Measurements from ENCODE around the gene TNPO3. TPM values are rescaled to one million over a fixed set of nuclear protein-coding genes. Genes with fewer than 3 reads are reported as not detected.

The TNPO3 gene
- polyA plus RNA-seq, 1 of the 3 experiments (the other 2 are of a cell fraction) = 27.8 TPM

DNA sequence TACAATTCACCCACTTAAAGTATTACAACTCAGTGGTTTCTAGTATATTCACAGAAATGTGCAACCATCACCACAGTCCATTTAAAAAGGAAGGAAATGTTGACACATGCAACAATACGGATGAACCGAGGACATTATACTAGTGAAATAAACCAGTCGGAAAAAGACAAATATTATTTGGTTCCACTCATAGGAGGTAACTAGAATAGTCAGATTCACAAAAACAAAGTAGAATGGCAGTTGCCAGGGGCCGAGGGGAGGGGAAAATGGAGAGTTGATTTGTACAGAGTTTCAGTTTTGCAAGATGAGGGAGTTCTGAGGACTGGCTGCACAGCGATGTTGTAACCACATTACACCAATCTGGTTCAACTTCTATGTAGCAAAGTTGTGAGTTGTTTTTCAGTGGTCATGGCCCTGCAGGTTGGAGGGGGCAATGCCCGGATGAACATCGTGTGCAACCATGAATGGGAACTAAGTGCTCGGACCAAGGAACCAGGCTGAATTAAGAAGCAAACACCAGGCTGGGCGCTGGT, 17.6 kb upstream of the TNPO3 start:
- DNase-seq = no peak
- ChIA-PET CTCF (interaction anchor here (1.1 to 2.4 kb wide), 3 partner anchors 8 to 19 kb away, joined by 3 to 13 read pairs (median 3); no protein-coding TSS in a partner anchor), POLR2A (no interaction called here)
- H3K9me2 ChIP-seq = no peaks in the 10 kb centered on the region
- WGBS (ENCODE audit: low lambda C conversion rate) = 72% methylated on average over 9 of the region's 9 CpGs
- no peak overlapping the region for H3K9ac ChIP-seq
- H4K20me1 ChIP-seq (ENCODE audit: insufficient read depth) = no peaks in the 10 kb centered on the region
- no peaks in the 10 kb centered on the region for H3K9me3 ChIP-seq
- H3K79me2 ChIP-seq (ENCODE audit: insufficient read depth) = no peaks in the 10 kb centered on the region
- TF ChIP-seq PBX3 (IDR thresholded peaks at IDR 0.05) (no peak), RAD21 (IDR thresholded peaks at IDR 0.05; ENCODE audit: low read length) (no peak), RFX5 (IDR thresholded peaks at IDR 0.05; ENCODE audit: low read length) (no peak), ELF1 (IDR thresholded peaks at IDR 0.05) (no peak), NFIC (IDR thresholded peaks at IDR 0.05; ENCODE audit: borderline replicate concordance) (no peak), TEAD4 (IDR thresholded peaks at IDR 0.05; ENCODE audit: borderline replicate concordance, insufficient read depth) (no peak), MEF2A (IDR thresholded peaks at IDR 0.05; ENCODE audit: borderline replicate concordance, low read depth) (no peak), MXI1 (IDR thresholded peaks at IDR 0.05; ENCODE audit: low read depth, low read length) (no peak), FOSL2 (IDR thresholded peaks at IDR 0.05; ENCODE audit: borderline replicate concordance, low read depth) (no peak), SMC3 (IDR thresholded peaks at IDR 0.05; ENCODE audit: low read depth, low read length) (no peak), JUND (IDR thresholded peaks at IDR 0.05) (no peak), MAX (IDR thresholded peaks at IDR 0.05; ENCODE audit: low read depth) (no peak), RXRA (IDR thresholded peaks at IDR 0.05; ENCODE audit: borderline replicate concordance, low read depth) (no peak), EP300 (IDR thresholded peaks at IDR 0.05; ENCODE audit: borderline replicate concordance in 1 of 2, low read depth in 1 of 2, low read length in 1 of 2) (no peak), IRF3 (IDR thresholded peaks at IDR 0.05; ENCODE audit: low read depth, low read length) (no peak), USF2 (IDR thresholded peaks at IDR 0.05; ENCODE audit: borderline replicate concordance, low read depth, low read length) (no peak), TAF1 (IDR thresholded peaks at IDR 0.05; ENCODE audit: borderline replicate concordance, low read depth, low read length) (no peak), FOXJ3 (CRISPR knock-in tag; IDR thresholded peaks at IDR 0.05) (no peak), FOXM1 (IDR thresholded peaks at IDR 0.05; ENCODE audit: low read depth) (no peak)
- TF ChIP-seq, protein P1, sequence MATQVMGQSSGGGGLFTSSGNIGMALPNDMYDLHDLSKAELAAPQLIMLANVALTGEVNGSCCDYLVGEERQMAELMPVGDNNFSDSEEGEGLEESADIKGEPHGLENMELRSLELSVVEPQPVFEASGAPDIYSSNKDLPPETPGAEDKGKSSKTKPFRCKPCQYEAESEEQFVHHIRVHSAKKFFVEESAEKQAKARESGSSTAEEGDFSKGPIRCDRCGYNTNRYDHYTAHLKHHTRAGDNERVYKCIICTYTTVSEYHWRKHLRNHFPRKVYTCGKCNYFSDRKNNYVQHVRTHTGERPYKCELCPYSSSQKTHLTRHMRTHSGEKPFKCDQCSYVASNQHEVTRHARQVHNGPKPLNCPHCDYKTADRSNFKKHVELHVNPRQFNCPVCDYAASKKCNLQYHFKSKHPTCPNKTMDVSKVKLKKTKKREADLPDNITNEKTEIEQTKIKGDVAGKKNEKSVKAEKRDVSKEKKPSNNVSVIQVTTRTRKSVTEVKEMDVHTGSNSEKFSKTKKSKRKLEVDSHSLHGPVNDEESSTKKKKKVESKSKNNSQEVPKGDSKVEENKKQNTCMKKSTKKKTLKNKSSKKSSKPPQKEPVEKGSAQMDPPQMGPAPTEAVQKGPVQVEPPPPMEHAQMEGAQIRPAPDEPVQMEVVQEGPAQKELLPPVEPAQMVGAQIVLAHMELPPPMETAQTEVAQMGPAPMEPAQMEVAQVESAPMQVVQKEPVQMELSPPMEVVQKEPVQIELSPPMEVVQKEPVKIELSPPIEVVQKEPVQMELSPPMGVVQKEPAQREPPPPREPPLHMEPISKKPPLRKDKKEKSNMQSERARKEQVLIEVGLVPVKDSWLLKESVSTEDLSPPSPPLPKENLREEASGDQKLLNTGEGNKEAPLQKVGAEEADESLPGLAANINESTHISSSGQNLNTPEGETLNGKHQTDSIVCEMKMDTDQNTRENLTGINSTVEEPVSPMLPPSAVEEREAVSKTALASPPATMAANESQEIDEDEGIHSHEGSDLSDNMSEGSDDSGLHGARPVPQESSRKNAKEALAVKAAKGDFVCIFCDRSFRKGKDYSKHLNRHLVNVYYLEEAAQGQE (IDR thresholded peaks at IDR 0.05; ENCODE audit: low read depth, low read length) = no peak
- no peak overlapping the region for H3K27ac ChIP-seq (ENCODE audit: low read depth in 2 of 2, low read length in 1 of 2)
- no peak overlapping the region for H2AFZ ChIP-seq (ENCODE audit: low read depth)
- no peaks in the 10 kb centered on the region for H3K36me3 ChIP-seq (replicated peaks in 1 of 2; ENCODE audit: control insufficient read depth in 1 of 2, insufficient read depth in 2 of 2, low read length in 1 of 2)
- H3F3A ChIP-seq (replicated peaks; ENCODE audit: insufficient read depth) = no peaks in the 10 kb centered on the region
- H3K4me1 ChIP-seq (ENCODE audit: control insufficient read depth in 1 of 2, insufficient read depth in 2 of 2, low read depth in 1 of 2, low read length in 1 of 2) = no peaks in the 10 kb centered on the region
- no peak overlapping the region for H3K4me2 ChIP-seq
- H3K4me3 ChIP-seq (ENCODE audit: low read depth in 2 of 2, low read length in 1 of 2) = no peak overlapping the region
- peaks cover 8% of the 10 kb centered on the region; the same call in 1 of the 2 replicates for H3K27me3 ChIP-seq (ENCODE audit: insufficient read depth)

Measured in SK-N-SH (cell line).